T-helper 2 cell treated with Interferon-gamma antibody and Interleukin-4, amounts not matched to agents 100 ng/mL and 5 ng/mL, for 36 hours (primary cell): ENCODE measurements around the gene RYR3. TPM values are rescaled to one million over a fixed set of nuclear protein-coding genes. Genes with fewer than 3 reads are reported as not detected.

Experiments
- intact Hi-C: fragments of 100-400 bp; cut with micrococcal nuclease; formaldehyde crosslinking; loops from one replicate; pipeline ENCODE4 v1.15.1; 2023
- total RNA-seq: library from RNA; stranded (reverse); gene quantifications from 2 replicates; pipeline ENCODE4 v1.2.3, GENCODE V29; 2022

RYR3 gene
- total RNA-seq, 1 donor from 2014 or later, result not detected

GRCh38 chr15:33380406-33380805 lies 69.6 kb downstream of the RYR3 start:
- intact Hi-C loops, result no loop called here

GRCh38 chr15:33382491-33382890 lies 71.7 kb downstream of the RYR3 start:
- intact Hi-C loops, result no loop called here

GRCh38 chr15:33384307-33384706 lies 73.5 kb downstream of the RYR3 start:
- intact Hi-C loops, result no loop called here

GRCh38 chr15:33392453-33392852 lies 81.7 kb downstream of the RYR3 start:
- intact Hi-C loops, result no loop called here

GRCh38 chr15:33393546-33393945 lies 82.8 kb downstream of the RYR3 start:
- intact Hi-C loops, result no loop called here

GRCh38 chr15:33395321-33395720 lies 84.6 kb downstream of the RYR3 start:
- intact Hi-C loops, result no loop called here

GRCh38 chr15:33395846-33396245 lies 85.1 kb downstream of the RYR3 start:
- intact Hi-C loops, result no loop called here

GRCh38 chr15:33396475-33396874 lies 85.7 kb downstream of the RYR3 start:
- intact Hi-C loops, result no loop called here

- intact Hi-C loops, result no loop called here
Observed at GRCh38 chr15:33398555-33398954, 87.8 kb downstream of the RYR3 start.

GRCh38 chr15:33400941-33401340 lies 90.2 kb downstream of the RYR3 start:
- intact Hi-C loops, result no loop called here

GRCh38 chr15:33402600-33402999 lies 91.8 kb downstream of the RYR3 start:
- intact Hi-C loops, result no loop called here

- intact Hi-C loops, result no loop called here
Observed at GRCh38 chr15:33405096-33405495, 94.3 kb downstream of the RYR3 start.

- intact Hi-C loops, result no loop called here
Observed at GRCh38 chr15:33411596-33412540, 101.1 kb downstream of the RYR3 start.

GRCh38 chr15:33419701-33420100 lies 108.9 kb downstream of the RYR3 start:
- intact Hi-C loops, result no loop called here

GRCh38 chr15:33424025-33424424 lies 113.3 kb downstream of the RYR3 start:
- intact Hi-C loops, result no loop called here

GRCh38 chr15:33425142-33425541 lies 114.4 kb downstream of the RYR3 start:
- intact Hi-C loops, result no loop called here

GRCh38 chr15:33430577-33430976 lies 119.8 kb downstream of the RYR3 start:
- intact Hi-C loops, result no loop called here

GRCh38 chr15:33433821-33434220 lies 123.1 kb downstream of the RYR3 start:
- intact Hi-C loops, result no loop called here

- intact Hi-C loops, result no loop called here
Observed at GRCh38 chr15:33438396-33438795, 127.6 kb downstream of the RYR3 start.

GRCh38 chr15:33440900-33441299 lies 130.1 kb downstream of the RYR3 start:
- intact Hi-C loops, result no loop called here

- intact Hi-C loops, result no loop called here
Observed at GRCh38 chr15:33442449-33442848, 131.7 kb downstream of the RYR3 start.

GRCh38 chr15:33443708-33444107 lies 132.9 kb downstream of the RYR3 start:
- intact Hi-C loops, result no loop called here

- intact Hi-C loops, result no loop called here
Observed at GRCh38 chr15:33445984-33446383, 135.2 kb downstream of the RYR3 start.
